Activated naive CD4-positive, alpha-beta T cell treated with anti-CD3 and anti-CD28 coated beads, Interleukin-2, amount 50 U/mL, for 16 hours (primary cell): ENCODE results near the gene FCRLB.
"Not testable (repeated sequence)": the region's sequence is repeated elsewhere in the genome, so short reads cannot be mapped to it uniquely, and the experiment has no call there.

Source experiments
- DNase-seq: peaks from one replicate; pipeline ENCODE4 v3.0.0-alpha.2; 2020

The FCRLB gene

DNA sequence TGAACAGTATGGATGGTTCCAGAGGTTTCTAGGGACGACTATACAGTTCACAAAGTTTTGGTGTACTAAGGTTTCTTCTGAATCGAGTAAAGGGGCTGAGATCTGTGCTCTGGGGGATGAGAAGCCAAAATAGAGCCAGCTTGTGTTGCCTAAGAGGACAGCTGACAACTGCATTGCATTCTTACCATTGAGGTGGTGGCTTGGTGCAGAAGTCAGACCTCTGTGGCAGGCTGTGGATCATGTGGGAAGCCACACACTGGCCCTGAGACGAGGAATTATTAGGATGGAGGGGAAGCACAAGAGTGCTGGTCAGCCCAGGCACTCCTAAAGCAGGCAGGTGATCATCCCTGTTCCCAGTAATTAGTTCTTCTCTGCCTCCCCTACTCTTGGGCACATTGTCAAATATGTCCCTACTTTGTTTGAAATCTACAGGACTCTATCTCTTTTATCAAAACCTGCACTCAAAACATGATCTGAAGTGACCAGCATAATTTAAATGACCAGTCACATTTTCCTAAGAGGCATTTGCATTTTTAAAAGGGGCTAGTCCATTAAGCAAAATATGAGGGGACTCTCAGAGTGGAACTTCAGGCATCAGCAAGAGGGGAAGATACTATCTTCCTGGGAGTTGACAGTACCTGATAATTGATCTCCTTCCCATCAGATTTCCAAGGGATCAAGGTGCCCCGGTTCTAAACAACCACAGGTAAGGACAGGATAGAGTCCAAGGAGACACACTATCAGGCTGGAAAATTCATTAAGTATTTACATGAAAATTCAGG, at the start of gene FCRLB:
Gene FCRLB (plus strand): TSS at position 589 of the 782 bp plus-strand sequence. CDS start 1,129 bp downstream, outside the sequence.
- no peak for DNase-seq

- not testable (repeated sequence) for DNase-seq
Observed at GRCh38 chr1:161673437-161673836, 47.9 kb upstream of the FCRLB start.

GRCh38 chr1:161674447-161674846, 46.9 kb upstream of the FCRLB start:
- DNase-seq = not testable (repeated sequence)

DNA sequence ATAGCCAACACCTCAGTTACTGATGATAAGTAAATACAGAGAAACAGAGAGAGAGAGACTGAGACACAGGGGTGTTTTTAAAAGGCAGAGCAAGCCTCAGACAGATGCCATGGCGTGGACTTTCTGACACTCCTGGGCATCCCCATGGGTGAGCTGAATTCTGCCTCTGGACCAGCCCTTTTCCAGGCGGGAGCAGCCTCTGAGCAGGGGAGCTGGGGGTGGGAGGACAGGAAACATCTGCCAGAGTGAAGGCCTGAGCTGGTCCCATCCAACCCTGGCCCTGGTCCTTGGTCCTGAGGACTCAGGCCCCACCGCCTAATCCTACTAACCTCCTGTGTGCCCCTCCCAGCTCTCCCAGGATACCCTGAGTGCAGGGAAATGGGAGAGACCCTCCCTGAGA, 46.4 kb upstream of the FCRLB start:
- DNase-seq = not testable (repeated sequence)

DNA sequence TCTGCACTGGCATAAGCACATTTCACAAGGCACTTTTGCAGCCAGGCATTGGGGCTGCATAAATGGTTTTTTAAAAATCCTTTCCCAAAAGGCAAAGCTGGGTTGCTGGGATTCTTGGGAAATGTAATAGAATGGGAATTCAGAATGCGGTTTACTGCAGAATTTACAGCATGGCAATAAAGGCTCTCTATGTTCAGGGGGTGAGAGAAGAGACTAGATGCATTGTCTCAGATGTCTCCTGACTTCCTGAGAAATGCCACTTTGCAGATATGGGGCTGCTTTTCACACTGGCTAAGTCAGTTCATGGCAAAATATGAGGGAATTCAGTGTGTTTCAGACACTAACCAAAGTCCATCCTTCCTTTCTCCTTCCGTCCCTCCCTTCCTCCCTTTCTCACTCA, 44.9 kb upstream of the FCRLB start:
- no peak for DNase-seq

- no peak for DNase-seq
Observed at GRCh38 chr1:161676958-161677689, 44.2 kb upstream of the FCRLB start.

DNA sequence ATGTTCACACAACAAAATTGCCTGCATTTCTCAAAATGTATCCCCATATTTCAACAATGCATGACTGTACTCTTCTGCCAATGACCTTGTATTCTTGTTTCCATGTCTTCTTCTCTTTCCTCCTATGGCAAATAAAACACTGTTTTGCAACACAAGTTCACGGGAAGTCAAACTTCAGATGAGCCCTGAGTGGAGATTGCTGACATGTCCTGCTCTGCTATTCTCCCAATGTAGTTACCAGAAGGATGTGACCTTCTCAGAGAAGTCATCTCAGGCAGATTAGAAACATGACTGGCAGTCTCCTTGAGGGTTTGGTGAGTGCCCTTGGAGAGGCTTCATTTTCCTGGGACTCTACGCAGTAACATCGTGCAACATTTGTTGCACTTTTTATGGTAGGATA, 42.8 kb upstream of the FCRLB start:
- no peak for DNase-seq

DNA sequence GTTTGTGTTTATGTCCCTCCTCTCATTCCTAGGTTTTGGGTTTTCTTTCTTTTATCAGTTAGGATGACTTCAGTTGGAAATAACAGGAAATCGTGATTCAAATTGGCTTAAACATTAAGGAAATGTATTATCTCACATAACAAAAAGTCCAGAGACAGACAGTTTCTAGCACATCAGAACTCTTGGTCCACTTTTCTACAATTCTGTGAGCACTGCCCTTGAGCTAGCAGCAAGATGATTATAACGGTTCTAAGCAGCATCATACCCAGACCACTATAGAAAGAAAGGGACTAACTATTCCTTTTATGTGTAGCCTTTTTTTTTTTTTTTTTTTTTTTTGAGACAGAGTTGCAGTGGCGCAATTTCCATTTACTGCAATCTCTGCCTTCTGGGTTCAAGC, 39.5 kb upstream of the FCRLB start:
- DNase-seq = no peak

DNA sequence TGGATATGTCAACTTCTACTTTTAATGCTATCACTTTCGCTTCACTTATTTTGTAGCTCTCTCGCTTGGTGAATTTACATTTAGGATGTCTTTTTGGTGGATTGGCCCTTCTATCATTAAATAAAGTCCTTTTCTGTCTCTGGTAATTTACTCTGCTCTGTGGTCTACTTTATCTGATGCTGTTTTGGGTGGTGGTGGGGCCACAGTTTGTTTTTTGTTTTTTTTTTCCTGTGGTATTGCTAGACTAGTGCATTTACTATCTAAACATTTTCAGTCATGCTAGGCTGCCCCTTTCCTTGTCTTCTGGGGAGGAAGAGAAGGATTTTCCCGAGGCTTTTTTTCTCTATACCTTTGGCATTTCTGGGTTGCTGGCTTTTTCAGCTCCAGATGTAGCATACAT, 32.4 kb upstream of the FCRLB start:
- DNase-seq = no peak

DNA sequence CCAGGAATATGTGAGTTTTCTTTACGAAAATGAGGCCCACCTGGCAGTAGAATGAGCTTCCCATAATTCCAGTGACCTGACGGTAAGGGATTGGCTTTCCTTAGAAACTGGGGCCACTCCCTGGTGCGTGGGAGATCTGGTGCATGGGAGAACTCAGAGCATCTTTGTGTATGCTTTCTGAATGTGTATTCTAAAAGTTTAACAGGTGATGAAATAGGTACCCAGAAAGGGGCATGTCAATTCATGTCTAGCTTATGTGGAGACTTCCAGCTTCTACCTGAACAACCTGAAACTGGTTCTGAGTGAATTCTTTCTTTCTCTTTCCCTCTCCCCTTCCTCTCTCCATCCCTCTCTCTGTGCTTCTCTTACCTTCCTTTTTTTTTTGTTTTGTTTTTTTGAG, 29.5 kb upstream of the FCRLB start:
- no peak for DNase-seq

DNA sequence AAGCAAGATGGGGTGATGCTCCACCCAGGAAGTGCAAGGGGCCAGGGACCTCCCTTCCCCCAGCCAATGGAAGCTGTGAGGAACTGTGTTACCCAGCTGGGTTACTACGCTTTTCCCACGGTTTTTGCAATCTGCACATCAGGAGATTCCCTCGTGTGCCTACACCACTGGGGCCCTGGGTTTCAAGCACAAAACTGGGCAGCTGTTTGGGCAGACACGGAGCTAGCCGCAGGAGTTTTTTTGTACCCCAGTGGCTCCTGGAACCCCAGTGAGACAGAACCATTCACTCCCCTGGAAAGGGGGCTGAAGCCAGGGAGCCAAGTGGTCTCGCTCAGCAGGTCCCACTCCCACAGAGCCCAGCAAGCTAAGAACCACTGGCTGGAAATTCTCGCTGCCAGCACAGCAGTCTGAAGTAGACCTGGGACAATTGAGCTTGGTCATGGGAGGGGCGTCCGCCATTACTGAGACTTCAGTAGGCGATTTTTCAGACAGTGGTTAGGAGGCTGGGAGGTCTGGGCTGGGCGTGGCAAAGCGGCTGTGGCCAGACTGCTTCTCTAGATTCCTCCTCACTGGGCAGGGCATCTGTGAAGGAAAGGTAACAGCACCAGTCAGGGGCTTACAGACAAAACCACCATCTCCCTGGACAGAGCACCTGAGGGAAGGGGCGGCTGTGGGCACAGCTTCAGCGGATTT, 28.2 kb upstream of the FCRLB start:
- not testable (repeated sequence) for DNase-seq

- not testable (repeated sequence) for DNase-seq
Observed at GRCh38 chr1:161698302-161698701, 23.0 kb upstream of the FCRLB start.

- DNase-seq = no peak
Observed at GRCh38 chr1:161702250-161702649, 19.1 kb upstream of the FCRLB start.

GRCh38 chr1:161705537-161705936, 15.8 kb upstream of the FCRLB start:
- no peak for DNase-seq

GRCh38 chr1:161706113-161706481, 15.2 kb upstream of the FCRLB start:
- no peak for DNase-seq

DNA sequence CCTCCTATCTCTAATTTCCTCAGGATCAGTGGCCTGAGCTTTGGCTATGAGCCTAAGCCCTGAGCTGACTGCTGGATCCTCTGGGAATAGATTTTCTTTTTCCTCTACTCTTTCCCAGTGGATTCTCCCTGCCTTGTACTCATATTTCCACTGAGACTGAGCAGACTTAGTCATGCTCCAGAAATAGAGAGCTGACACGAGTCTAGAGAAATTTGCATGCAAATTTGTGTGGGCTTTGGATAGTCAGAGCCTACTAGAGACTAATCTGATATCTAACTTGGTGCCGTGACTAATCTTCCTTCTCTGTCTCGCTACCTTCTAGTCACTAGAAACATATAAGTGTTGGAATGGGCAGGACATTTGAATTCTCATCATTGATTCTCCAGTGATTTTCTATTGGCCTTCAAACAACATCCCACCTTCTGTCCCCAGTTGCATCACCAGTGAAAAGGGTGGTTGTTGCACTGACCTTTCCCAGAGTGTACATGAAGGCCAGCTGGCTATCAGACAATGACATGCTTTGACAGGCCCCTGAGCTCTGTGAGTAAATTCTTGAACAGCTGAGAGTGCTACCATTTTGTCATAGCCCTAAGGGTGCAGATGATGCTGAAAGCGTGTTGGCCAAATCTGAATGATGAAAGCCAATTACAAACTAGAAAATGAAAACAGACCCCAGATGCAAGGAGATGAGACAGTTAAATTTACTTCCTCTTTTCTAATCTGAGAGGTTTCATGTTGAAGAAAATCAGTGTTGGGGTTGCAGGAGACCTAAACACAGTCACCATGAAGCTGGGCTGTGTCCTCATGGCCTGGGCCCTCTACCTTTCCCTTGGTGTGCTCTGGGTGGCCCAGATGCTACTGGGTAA, 14.6 kb upstream of the FCRLB start, which contains the start of gene FCRLA:
Gene FCRLA (plus strand): TSS at position 748 of the 866 bp plus-strand sequence. CDS start 36 bp downstream, at position 784.
- no peak for DNase-seq

DNA sequence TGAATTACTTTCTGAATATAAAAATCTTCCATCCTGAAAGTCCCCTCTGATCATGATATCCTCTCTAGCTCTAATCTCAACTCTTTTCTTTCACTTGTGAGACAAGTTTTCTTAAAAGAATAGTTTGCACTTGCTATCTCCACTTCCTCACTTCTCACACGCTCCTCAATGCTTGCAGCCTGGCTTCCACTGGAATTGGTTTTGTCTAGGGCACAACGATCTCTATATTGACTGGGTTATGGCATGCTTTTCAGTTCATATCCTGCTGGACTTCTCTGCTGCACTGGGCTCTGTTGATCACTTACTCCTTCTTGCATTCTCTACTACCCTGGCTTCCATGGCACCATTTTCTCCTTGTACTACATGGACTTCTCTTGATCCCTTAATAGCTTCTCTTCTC, 13.8 kb upstream of the FCRLB start:
- DNase-seq = no peak

DNA sequence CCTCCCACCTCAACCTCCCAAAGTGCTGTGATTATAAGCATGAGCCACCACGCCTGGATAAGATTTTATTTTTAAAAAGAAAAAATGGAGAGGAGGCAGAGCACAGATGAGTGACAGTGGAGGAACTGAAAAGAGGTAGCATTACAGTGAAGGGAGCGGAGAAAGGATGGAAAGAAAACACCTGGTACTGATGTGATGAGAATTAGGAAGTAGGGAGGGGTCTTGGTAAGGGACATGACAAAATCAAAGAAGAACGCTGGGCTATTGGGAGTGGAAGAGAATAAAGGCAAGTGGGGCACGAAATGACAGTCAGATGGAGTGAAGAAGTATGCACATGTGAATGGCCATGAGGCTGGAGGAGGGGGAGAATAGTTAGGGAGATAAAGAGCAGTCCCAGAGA, 12.0 kb upstream of the FCRLB start:
- DNase-seq = no peak

DNA sequence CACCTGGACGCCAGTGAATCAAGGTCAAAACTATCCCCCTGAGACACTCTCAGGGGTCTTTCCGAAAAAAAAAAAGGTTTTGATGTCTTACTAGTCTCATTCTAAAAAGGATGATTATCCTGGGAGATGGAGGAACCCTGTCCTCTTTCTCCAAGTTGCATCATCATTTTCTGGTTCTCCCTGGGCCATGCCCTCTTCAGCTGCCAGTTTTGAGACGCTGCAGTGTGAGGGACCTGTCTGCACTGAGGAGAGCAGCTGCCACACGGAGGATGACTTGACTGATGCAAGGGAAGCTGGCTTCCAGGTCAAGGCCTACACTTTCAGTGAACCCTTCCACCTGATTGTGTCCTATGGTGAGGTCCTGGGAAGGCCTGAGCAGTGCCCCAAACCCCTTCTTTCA, 10.8 kb upstream of the FCRLB start:
- no peak for DNase-seq

- no peak for DNase-seq
Observed at GRCh38 chr1:161718559-161719324, 2.6 kb upstream of the FCRLB start.

GRCh38 chr1:161719325-161719611, 2.1 kb upstream of the FCRLB start:
- DNase-seq = no peak

- no peak for DNase-seq
Observed at GRCh38 chr1:161720422-161720821, 922 bp upstream of the FCRLB start.
